GM19239 (cell line): ENCODE data around the gene HMGXB4.
A peak's percentile ranks its signal among the peaks of the same experiment; 100 is the strongest.

Source experiments
- DNase-seq: peaks from one replicate; pipeline ENCODE4 v3.0.0; 2011; ENCODE audit warnings: low spot score; ENCODE audit not compliant: insufficient read length
- FAIRE-seq: peaks from 2 replicates; lab custom pipeline; 2011; peaks lifted over from hg19 to GRCh38; lab: Jason Lieb, UNC

The HMGXB4 gene

DNA sequence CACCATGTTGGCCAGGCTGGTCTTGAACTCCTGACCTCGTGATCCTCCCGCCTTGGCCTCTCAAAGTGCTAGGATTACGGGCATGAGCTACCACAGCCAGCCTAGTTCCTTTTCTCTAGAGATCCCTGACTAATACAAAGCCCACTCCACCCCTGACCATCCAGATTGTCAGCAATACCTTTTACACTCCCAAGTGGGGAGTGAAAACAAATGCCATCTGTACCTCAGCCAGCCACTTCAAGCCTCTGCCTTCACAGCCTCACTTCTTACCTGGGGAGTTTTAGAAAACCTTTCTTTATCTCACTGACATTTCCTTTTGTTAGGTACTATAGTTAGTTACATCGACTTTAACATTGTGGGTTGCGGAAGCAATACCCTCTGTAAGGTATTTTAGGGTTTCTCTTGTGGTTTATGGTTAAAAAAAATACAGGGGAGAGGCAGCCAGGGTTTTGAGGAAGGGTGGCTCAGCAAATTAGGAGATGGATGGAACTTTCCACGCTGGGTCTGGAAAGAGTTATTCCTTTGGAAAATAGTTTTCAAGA, 51.3 kb downstream of the HMGXB4 start:
- DNase-seq (no peak), FAIRE-seq (peak; percentile 93)

DNA sequence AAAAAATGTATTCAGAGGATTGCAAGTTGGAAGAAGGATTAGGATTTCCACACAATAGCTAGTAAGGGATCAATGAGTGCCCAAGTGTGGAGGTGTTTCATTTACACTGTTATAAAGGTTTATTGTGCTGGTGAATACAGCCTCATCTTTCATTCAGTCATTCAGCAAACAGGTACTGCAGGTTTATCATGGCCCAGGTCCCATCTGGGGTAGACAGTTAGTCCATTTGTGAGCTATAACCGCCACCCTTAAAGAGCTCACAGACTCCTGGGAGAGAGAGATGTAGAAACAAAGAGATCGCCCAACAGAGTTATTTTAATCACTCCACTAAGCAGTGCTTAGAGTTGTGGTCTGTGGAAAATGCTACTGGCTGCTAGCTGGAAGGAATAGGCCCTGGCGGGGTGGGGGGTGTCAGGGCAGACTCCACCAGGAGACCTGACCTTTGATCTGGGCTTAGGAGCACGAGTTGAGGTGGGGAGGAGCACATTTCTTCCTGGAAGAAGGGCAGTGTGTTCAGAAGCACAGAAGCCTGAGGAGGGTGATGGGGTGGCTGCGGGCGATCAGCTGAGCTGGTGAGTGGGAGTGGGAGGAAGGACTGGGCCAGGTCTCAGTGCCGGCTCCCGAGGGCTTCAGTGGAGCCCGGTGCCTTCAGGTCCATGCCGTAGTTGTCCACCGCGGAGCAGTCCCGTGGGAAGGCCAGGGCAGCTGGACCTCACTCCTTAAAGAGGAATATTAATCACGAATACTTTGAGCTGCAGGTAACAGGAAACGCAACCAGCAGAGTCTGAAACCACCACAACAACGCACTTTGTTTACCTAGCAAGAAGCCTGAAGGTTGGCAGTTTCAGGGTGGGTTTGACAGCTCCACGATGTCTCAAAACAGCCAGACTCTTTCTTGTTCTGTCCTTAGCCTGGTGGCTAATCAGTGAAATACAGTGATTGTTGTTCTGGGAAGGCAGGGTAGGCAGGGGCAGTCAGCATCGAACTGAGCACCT, 53.6 kb downstream of the HMGXB4 start:
- FAIRE-seq (peak; percentile 56), DNase-seq (no peak)

DNA sequence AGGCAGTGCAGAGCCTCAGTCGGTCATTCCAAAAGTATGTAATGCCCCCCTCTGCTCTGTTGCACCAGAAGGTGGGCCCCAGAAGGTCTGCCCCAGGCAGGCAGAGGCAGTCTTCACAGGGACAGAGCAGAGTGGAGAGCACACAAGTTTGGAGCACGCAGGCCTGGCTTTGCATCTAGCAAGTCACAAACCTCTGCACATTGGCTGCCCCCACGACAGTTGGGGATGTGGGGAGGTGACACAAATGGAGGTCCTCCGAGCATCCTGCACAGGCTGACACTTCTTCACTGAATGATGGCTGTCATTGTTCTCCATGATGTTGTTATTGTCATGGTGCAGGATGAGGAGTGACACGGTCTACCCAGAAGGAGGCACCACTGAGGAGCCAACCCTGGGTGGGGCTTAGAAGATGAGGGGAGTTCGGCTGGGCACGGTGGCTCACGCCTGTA, 54.3 kb downstream of the HMGXB4 start:
- DNase-seq (no peak), FAIRE-seq (no peak)

DNA sequence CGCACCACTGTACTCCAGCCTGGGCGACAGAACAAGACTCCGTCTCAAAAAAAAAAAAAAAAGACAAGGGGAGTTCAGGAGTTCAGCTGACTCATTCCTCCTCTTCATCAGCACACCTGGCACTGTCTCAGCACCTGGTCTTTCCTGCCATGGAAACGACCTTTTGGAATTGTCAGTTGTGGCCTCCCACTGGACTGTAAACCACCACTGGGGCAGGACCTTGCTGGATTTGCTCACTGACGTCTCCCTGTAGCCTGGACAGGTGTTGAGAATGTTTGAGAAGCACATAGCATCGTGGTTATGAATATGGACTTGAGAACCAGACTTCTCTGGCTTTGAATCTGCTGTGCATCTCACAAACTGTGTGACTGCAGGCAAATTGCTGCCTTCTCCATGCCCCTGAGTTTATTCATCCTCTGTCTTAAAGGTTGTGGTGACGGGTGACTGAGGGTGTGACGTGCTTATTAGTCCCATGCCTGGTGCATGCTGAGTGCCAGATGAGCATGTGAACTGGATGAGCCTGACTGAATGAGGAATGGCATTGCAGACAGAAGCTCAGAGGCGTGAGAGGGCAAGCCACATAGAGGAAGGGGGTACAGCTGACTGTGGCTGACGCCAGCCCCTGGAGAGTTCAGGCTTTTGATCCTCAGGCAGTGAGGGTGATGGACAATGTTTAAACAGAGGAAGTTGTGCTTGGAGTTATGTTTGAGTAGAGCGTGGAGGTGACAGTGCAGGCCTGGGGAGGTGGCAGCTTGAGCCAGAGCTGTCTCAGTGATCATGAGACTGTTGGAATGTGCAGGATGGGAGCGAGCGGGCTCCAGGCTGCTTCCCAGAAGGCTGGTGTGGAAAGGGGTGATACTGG, 55.1 kb downstream of the HMGXB4 start:
- DNase-seq = no peak
- peak; percentile 37 for FAIRE-seq

DNA sequence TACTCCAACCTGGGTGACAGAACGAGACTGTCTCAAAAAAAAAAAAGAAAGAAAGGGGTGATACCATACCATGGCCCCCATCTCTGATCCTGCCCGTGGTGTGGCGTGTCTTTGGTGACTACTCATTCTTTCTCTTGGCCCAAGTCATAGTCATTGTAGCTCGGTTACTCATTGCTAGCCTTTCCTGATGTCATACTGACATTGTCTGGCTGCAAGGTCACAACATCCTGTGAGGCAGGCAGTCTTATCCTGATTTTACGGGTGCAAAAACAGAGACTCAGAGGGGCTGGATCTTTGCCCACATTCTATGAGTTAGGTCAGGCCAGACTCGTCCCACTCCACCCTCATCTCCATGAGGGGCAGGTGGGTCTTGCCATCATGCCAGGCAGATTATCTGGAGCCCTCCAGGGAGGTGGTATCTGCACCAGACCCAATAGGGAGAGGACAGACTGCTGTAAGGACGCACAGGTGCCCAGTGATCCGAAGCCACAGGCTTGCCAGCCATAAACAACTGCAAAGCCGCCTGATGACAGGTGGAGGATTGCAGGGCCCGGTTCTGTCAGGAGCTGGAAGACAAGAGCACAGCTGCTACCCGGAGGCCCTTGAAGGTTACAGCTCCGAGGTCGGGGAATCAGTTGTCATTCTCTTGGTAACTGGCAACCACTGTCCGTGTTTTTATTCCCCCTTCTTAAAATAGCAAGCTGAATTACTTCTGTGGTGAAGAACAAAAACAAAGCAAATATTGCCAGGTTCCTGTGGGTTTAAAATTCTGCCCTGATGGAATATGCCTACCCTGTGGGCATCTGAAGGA, 56.2 kb downstream of the HMGXB4 start:
- FAIRE-seq = peak; percentile 51

DNA sequence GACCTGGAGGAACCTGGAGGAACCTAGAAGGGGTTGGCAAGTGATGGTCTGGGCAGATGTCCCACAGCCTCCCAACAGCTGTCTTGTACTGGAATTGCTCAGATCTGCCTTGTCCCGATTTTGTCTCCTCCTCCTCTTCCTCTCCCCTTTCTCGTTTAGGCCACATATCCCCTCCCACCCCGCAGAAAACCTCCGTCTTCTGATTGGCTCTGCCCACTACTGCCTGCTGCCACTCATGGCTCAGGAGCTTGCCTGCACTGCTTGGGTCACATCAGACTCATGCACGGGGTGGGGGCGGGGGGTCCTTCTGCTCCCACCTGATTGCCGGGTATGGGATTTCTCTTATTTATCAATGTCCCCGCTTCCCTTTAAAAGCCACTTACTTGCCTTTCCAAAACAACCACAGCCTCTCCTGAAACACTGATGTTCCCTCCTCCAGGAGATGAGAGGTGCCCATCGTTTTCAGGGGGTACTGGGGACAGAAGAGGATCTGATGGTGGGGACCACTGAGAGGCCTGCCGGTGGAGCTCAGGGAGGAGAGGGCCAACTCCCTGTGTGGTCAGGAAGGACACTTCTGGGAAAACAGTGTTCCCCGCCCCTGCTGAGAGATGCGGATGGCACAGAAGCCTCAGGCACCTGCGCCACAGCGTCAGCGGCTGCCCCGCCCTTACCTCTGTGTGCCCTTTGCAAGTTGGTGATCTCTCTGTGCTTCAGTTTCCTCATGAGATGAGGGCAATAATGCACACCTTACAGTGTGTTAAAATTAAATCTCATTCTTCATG, 57.1 kb downstream of the HMGXB4 start:
- no peak for DNase-seq
- FAIRE-seq = no peak

More for the DNA sequence above, 56.2 kb downstream of the HMGXB4 start:
- DNase-seq = no peak

DNA sequence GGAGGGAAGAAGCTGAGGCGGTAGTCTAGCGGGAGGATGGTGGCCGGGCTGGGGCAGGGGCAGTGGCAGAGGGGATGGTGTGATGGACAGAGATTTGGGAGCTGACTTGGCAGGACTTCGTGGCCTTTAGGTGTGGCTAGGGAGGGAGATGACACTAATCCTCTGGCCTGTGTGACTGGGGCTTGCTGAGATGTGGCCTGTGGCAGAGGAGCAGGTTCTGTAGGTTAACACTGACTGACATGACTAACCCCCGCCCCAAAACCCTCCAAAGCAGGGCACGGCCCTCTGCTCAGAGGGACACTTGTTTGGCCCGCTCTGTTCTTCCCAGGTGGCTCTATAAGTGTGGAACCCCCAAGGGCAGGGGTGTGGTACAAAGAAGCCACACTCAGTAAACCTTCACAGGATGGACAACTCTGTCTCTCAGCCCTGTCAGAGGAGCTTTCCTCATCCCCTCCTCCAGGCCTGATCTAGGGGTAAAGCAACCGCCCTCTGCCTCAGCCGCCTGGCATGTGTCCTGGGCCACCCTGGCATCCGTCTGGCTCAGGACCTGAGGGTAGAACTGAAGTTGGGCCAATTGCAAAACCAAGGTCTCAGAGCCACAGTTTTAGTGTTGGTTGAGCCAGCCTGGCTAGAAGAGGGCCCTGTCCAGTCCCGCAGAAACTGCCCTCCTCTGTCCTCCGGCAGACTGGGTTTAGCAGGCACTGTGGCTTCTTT, 58.0 kb downstream of the HMGXB4 start:
- FAIRE-seq (no peak), DNase-seq (no peak)

DNA sequence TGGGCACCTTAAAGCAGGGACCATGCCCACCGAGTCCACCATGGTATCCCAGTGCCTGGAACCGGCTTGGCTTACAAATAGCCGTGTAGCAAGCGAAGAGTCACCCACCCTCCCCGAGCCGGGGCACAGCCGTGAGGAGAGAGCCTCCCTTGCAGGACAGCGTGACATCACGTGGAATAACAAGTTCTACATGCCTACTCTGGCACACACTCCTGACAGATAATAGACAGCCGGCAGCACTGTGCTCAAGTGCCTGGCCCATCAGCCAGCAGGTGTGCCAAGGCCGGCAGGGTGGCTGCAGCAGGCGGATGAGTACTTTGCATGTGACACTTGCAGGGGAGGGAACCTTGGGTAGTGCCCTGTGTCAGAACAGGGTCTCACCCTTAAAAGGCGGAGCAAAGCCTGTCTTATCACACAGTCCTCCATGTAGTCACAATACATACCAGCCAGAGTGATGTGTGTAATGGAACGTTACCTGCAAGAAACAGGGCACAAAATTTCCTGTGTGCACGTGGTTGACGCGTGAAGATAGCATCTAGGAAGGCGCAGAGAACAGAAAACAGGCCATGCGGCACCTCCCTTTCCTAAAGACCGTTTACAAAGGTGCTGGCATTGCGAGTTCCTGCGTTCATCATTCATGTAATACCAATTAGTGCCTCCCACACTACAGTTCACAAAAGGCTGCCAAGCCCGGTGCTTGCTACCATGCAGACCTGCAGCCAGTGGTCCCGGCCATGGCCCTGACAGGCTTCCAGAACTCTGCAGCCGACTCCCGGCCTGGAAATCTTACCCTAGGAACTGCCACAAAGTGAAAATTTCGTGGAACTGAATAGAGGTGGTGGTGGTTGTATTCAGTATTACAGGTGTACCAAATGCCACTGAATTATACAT, 58.8 kb downstream of the HMGXB4 start:
- DNase-seq (no peak), FAIRE-seq (no peak)

DNA sequence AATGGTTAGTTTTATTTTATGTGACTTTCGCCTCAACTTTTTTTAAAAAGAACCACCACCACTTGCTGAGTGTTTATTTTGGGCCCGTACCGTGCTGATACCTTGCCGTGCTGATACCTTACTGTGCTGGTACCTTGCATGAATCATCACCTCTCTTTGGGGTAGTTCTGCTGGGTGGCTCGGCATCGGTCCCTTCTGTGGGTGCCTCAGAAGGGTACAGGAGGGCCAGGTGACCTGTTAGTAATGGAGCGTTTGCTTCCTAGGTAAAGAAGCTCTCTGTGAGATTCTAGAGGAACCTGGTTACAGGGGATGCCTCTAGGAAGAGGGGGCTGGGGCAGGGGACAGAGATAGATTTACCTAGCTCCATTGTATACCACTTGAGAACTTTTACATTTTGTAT, 59.5 kb downstream of the HMGXB4 start:
- DNase-seq = no peak
- FAIRE-seq = no peak

DNA sequence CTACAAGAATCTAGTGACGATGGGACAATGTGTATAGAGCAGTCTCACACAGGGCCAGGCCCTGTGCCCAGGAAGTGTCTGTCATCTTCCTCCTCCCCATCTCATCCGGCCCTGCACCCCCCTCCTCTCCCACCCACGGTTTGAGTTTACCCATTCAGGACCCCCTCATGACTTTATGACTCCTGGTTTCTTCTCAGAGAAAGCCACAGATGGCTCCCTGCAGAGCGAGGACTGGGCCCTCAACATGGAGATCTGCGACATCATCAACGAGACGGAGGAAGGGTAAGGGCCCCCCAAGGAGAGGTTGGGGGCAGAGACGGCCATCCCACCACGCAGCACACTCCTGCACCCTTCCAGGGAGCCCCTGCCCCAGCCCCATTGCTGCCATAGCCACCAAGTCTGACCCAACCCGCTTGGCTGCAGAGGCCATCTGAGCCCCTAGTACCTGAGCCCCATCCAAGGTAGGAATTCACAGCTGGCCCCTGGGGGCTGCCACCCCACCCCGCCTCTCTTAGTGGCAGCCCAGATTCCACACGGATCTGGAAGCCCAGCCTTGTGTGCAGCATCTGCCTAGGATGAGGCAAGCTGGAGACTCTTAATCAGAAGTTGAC, 60.5 kb downstream of the HMGXB4 start:
- DNase-seq (no peak), FAIRE-seq (no peak)

DNA sequence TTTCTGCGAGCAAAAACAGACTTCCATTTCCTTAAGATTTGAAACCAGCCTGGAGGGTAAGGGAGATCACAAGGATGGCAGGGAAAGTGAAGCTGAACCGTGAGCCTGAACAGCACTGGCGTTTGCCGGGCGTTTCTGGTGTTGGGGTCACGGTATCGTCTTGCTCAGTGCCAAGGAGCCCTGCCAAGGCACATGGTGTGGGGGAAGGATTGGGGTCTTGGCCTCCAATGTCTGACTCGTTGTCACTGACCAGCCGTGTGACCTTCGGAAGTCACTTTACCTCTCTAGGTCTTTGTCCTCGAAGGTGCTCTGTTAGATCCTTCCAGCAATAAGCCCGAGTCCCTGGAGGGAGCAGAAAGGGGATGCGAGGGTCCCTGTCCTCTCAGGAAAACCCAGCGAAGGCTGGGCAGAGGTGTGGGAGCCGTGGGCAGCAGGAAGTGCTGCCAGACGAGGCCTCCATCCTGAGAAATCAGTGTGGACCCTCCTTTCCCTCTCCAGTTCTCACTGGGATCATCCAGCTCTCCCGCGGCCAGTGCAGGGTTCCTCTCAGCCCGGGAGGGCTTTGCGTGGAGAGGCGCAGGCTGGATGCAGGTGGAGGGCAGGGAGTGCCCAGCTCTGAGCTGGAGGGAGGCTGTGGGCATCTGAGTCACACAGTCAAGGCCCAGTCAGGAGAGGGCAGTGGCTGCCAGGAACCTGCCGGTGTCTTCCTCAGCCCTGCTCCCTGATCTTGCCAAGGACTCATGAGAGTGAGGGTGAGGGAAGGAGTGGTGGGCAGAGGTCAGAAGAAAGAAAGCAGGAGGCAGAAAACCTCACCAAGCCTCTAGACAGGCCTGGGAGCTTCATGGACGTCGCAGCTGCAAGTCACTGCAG, 61.3 kb downstream of the HMGXB4 start:
- FAIRE-seq (no peak), DNase-seq (no peak)

DNA sequence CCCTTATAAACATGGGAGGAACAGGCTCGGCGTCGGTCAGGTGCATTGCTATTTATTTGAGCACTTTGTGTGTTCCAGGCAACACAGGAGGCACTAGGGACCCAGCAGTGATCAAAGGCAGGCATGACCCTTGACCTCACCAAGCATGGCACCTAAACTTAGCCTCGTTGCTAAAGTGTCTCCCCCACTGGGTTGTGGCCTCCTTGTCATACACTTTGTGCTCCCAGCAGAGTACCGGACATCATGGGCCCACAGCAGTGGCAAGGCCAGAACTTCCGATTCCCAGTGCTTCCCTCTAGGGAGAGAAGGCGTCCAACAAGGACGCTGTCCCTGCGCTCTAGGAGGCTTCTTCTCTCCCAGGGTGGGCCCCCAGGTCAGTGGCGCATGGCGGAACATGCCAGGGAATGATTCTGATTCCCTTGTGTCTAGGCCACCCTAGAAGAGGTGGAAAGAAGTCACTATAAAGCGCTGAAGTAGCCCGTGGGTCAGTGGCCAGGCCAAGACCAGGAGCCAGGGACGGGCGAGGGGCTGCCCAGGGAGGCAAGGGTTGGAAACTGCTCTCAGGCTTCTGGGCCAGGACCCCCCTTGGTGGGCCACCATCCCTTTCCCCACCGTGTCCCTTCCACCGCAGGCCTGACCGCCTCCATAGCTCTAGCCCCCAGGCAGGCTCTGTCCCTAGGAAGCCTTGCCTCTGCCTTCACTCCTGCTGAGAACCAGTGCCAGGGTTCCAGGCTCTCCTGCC, 62.1 kb downstream of the HMGXB4 start:
- no peak for FAIRE-seq

DNA sequence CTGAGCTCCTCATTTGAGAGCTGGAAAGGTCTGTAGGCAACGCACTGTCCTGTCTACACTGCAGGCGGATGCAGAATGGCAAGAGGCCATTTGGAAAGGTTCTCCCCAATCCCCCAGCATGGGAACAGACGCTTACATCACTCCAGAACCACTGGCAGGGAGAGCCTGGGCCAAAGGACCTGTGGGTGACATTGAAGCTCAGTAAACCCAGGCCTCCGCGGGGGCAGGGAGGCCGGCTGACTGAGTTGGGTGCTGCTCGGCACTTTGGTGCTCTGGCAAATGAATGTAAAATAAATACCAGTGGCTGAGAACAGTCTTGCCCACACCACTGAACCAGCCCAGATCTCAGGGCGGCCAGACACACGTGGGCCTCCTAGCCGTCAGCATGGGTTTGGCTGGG, 64.8 kb downstream of the HMGXB4 start:
- no peak for FAIRE-seq

More for the DNA sequence above, 62.1 kb downstream of the HMGXB4 start:
- no peak for DNase-seq

DNA sequence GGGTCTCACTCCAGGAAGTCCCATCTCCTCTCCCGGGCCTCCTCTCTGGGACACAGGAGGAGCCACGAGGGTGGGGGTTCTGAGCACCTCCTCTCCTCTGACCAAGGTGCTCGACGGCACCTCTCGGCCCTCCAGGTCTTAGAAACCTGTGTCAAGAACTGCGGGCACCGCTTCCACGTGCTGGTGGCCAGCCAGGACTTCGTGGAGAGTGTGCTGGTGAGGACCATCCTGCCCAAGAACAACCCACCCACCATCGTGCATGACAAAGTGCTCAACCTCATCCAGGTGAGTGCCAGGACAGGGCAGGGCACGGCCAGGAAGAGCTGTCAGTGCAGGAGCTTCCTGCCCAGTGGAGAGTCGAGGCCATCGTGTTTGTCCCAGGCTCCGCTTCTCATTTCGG, 65.6 kb downstream of the HMGXB4 start:
- FAIRE-seq (no peak), DNase-seq (no peak)

More for the DNA sequence above, 64.8 kb downstream of the HMGXB4 start:
- no peak for DNase-seq

DNA sequence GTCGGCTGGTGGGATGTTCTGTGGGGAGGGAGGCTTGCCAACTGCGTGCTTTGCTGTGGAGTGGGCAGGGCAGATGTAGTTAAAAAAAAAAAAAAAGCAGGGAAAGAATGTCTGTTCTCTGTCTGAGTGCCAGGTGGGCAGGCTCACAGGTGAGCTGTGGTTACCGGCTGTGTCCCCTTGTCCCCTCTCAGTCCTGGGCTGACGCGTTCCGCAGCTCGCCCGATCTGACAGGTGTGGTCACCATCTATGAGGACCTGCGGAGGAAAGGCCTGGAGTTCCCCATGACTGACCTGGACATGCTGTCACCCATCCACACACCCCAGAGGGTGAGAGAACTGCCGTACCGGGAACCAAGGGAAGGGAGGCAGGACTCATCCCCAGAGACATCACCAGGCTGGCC, 66.0 kb downstream of the HMGXB4 start:
- FAIRE-seq (no peak), DNase-seq (no peak)
